ENCODE data around the gene ANTXRL. TPM values are rescaled to one million over a fixed set of nuclear protein-coding genes. Genes with fewer than 3 reads are reported as not detected.
A peak's percentile ranks its signal among the peaks of the same experiment; 100 is the strongest.

The ANTXRL gene
- total RNA-seq, 1 donor from 2014 or later = not detected

- DNase-seq = no peak
- H3K27ac ChIP-seq = no peak overlapping the region
- ATAC-seq = no peak
- TF ChIP-seq, protein P1, sequence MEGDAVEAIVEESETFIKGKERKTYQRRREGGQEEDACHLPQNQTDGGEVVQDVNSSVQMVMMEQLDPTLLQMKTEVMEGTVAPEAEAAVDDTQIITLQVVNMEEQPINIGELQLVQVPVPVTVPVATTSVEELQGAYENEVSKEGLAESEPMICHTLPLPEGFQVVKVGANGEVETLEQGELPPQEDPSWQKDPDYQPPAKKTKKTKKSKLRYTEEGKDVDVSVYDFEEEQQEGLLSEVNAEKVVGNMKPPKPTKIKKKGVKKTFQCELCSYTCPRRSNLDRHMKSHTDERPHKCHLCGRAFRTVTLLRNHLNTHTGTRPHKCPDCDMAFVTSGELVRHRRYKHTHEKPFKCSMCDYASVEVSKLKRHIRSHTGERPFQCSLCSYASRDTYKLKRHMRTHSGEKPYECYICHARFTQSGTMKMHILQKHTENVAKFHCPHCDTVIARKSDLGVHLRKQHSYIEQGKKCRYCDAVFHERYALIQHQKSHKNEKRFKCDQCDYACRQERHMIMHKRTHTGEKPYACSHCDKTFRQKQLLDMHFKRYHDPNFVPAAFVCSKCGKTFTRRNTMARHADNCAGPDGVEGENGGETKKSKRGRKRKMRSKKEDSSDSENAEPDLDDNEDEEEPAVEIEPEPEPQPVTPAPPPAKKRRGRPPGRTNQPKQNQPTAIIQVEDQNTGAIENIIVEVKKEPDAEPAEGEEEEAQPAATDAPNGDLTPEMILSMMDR (IDR thresholded peaks at IDR 0.05) = no peak
- H3K9me3 ChIP-seq = no peaks in the 10 kb centered on the region
- no peaks in the 10 kb centered on the region for H3K36me3 ChIP-seq
- peaks cover 12% of the 10 kb centered on the region for H3K4me1 ChIP-seq
- peak overlapping the region; percentile 74 for H3K4me3 ChIP-seq
- H3K27me3 ChIP-seq (ENCODE audit: low read depth) = no peaks in the 10 kb centered on the region
- intact Hi-C loops (cut with DNase I) = no loop called here
Measured at GRCh38 chr10:46283580-46284285, 3.1 kb upstream of the ANTXRL start.

GRCh38 chr10:46284286-46285229 is 2.2 kb upstream of the ANTXRL start:
- H3K27ac ChIP-seq = peak overlapping the region; percentile 81
- H3K9me3 ChIP-seq = no peaks in the 10 kb centered on the region
- no peaks in the 10 kb centered on the region for H3K36me3 ChIP-seq
- DNase-seq = peak; percentile 91
- H3K27me3 ChIP-seq (ENCODE audit: low read depth) = no peaks in the 10 kb centered on the region
- intact Hi-C loops (cut with DNase I) = no loop called here
- TF ChIP-seq, protein P1 (IDR thresholded peaks at IDR 0.05) = no peak
- H3K4me3 ChIP-seq = peak overlapping the region; percentile 74
- peak; percentile 95 for ATAC-seq
- H3K4me1 ChIP-seq = peaks cover 12% of the 10 kb centered on the region

- TF ChIP-seq, protein P1 (IDR thresholded peaks at IDR 0.05) = no peak
- H3K4me3 ChIP-seq = peak overlapping the region; percentile 74
- ATAC-seq (no peak), DNase-seq (no peak)
- H3K9me3 ChIP-seq = no peaks in the 10 kb centered on the region
- peaks cover 12% of the 10 kb centered on the region for H3K4me1 ChIP-seq
- H3K36me3 ChIP-seq = no peaks in the 10 kb centered on the region
- peak overlapping the region; percentile 81 for H3K27ac ChIP-seq
- intact Hi-C loops (cut with DNase I) = no loop called here
- H3K27me3 ChIP-seq (ENCODE audit: low read depth) = no peaks in the 10 kb centered on the region
Measured at GRCh38 chr10:46285300-46285699, 1.5 kb upstream of the ANTXRL start.

GRCh38 chr10:46285966-46286620 is 704 bp upstream of the ANTXRL start:
- TF ChIP-seq, protein P1 (IDR thresholded peaks at IDR 0.05) = no peak
- no peaks in the 10 kb centered on the region for H3K36me3 ChIP-seq
- ATAC-seq = no peak
- DNase-seq = no peak
- no peaks in the 10 kb centered on the region for H3K27me3 ChIP-seq (ENCODE audit: low read depth)
- H3K9me3 ChIP-seq = no peaks in the 10 kb centered on the region
- intact Hi-C loops (cut with DNase I) = no loop called here
- no peak overlapping the region for H3K27ac ChIP-seq
- H3K4me3 ChIP-seq = no peak overlapping the region
- peaks cover 12% of the 10 kb centered on the region for H3K4me1 ChIP-seq

DNA sequence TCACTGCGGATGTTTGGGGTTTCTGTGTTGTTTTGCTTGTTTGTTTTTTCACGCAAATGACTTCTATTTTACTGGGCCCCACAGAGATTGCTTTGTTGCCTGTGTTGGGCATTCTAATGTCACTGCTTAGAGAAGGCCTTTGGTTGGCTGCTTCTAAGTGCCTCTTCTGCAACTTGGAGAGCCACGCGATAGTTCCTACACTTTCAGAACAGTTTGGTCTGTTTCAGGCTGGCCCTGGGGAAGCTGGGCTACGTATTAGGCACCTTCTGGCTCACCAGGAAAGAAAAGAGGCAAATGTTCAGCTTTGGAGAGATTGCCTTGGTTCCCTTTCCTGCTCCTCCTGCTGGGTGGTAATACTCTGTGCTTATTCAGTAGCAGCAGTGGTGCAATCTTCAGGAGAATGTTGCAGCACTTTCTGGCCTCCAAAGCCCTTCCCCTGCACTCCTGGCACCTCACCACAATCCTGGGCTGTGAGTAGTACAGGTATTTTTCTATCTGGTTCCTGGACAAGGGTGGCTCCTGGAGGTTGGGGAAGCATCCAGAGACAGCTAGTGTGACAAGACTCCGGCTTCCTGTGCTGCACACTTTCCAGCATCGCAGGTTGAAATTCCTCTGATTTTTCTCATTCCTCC is 1.2 kb downstream of the ANTXRL start:
- Histone ChIP-seq H3K27ac (no peak overlapping the region), H3K4me1 (peaks cover 16% of the 10 kb centered on the region), H3K9me3 (no peaks in the 10 kb centered on the region), H3K4me3 (no peak overlapping the region), H3K27me3 (ENCODE audit: low read depth) (no peaks in the 10 kb centered on the region), H3K36me3 (no peaks in the 10 kb centered on the region)
- DNase-seq (no peak), ATAC-seq (peak in 1 of 2 donors; percentile 18)
- intact Hi-C loops (cut with DNase I) = no loop called here
- TF ChIP-seq, protein P1 (IDR thresholded peaks at IDR 0.05) = no peak
